HG03280 (cell line): ENCODE measurements around the gene SLC48A1.

Source experiments
- ATAC-seq: cut with Tn5 transposase; IDR thresholded peaks from one replicate; pipeline ENCODE4 v1.9.1; 2021; ENCODE audit warnings: mild to moderate bottlenecking, moderate library complexity; ENCODE audit not compliant: unreplicated experiment

The SLC48A1 gene

DNA sequence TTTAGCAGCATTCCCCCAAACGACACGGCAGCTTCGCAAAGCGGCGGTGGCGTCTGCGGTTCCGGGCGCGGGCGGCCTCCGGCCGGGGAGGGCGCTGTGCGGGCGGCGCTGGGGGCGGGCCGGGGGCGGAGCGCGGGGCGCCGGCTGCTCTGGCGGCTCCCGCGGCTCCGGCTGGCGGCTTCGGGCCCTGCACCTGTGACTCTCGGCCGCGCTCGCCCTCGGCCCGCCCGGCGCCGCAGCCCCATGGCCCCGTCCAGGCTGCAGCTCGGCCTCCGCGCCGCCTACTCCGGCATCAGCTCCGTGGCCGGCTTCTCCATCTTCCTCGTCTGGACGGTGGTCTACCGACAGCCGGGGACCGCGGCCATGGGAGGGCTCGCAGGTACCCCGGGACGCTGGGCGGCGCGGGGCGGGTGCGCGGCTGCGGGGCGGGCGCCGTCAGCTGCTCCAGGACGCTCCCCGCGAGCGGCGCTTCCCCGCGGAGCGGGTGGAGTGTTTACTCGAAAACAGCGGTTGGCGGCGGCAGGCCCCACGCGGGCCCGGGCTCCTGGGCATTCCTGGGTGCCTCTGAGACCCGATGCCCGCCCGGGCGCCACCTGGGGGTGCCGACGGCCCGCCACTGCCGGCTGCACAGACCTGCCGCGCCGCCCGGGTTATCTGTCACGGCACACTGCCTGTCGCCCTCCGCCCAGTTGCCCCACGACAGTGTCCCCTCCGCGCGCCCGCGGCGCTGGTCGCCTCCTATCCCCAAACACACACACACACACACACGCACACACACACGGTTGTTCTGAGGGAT lies at the start of gene SLC48A1:
SLC48A1 (plus strand) TSS at position 177 of the 796 bp plus-strand sequence; CDS start at position 244, 67 bp downstream.
- peak; percentile 85 for ATAC-seq

- no peak for ATAC-seq
Observed at GRCh38 chr12:47725091-47725772, 47.8 kb upstream of the SLC48A1 start, which contains the start of gene ENDOU. Gene ENDOU, minus strand, starts transcription at chr12:47725490. Its CDS starts 77 bp downstream, at chr12:47725413.

GRCh38 chr12:47725893-47726292 lies 47.1 kb upstream of the SLC48A1 start:
- ATAC-seq: no peak

DNA sequence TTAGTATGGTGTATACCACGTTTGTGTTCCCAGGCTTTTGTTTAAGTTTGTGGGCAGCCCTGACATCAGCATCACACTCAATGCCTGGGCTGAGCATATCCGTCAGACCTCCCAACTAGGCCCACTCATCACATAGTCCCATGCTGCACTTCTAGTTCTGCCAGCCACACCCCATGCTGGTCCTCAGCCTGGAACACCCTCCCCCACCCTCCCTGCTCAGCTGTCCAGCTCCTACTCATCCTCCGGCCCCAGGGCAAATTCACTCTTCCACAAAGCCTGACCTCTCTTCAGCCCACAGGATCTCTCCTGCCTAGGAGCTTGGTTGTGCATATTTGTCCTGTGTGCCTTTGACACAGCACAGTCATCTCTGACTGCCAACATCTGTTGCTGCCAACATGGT lies 43.8 kb upstream of the SLC48A1 start:
- ATAC-seq: no peak

- no peak for ATAC-seq
Observed at GRCh38 chr12:47730341-47730744, 42.7 kb upstream of the SLC48A1 start.

DNA sequence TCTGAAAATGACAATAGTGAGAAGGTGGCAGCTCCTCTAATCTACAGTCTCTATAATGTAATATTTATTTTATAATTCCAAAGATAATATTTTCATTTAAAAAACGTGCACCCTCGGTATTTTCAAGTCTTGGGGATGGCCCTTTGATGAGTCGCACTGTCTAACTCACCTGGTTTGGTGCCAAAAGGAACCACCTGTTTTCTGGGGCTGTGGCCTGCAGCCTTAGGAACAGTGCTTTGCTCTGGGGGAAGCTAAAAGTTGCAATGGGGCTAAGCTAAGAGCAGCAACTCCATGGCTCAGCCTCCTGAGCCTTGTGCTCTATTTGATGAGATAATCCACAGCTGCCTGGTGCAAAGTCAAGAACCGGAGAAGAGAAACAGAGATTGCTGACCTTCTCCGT lies 41.3 kb upstream of the SLC48A1 start:
- ATAC-seq: no peak

- no peak for ATAC-seq
Observed at GRCh38 chr12:47732504-47732903, 40.5 kb upstream of the SLC48A1 start.

DNA sequence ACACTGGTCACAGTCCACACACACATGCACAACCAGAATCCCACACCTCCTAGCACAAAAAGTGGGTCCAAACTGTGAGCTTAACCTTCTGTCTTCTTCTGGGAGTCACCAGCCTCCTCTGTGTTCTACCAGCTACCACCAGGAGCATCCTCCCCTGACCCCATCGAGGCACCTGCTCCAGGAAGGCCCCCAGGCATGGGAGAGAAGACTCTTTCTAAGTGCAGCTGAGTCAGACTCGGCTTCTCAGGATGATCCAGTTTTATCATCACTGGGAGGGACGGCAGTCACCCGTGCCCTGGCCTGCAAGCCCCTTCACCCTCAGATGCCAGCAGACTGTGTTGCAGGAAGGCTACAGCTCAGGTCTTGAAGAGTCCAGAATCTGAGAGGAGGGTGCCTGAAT lies 39.9 kb upstream of the SLC48A1 start:
- ATAC-seq: no peak

DNA sequence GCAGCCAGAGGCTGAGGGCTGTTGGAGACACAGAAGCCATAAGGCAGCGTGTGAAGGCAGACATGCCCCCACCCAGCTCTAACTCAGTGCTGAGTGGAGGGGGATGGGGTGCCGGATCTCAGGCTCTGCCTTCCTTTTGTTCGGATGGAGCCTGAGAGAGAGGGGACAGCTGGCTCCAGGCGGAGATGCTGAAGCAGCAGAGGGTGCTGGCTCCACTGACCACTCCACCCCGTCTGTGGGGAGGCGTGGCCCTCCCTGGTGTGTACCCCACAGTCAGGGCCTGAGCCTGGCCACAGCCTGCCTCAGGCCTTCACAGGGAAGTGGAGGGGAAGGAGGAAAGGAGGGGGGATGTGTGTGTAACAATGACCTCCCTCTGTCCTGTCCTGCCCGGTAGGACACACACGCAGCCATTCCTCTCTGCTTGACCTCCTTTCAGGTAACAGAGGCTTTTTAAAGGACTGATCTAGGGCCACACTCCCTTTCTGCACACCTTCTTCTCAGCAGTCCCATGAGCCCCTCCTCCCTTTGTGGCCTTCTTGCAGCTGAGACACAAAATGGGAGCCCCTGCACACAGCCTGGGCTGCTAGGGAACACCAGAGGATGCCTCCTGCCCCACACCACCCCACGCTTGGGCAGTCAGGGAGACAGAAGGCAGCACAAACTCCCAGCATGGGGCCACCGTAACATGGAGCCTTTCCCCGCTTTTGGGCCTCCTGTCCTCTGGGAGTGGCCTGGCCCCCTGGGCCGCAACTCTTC lies 38.1 kb upstream of the SLC48A1 start:
- no peak for ATAC-seq

DNA sequence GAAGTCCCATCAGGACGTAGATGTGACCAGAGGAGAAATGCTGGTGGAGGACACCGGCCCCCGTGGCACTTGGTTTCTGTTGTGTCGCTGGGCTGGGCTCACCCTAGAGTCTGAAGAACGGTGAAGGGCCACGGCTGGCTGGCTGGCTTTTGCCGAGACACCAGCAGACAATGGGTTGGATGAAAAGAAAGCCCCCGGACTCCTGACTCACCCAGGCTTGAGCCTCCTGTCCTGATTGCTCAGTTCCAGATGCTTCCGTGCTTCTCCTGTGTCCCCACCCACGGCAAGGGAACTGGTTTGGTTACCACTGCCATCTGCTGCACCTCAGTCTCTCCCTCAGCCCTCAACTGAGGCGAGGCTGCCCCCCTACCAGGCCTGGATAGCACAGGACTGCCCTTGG lies 37.4 kb upstream of the SLC48A1 start:
- no peak for ATAC-seq

- ATAC-seq: no peak
Observed at GRCh38 chr12:47736216-47736615, 36.8 kb upstream of the SLC48A1 start.

GRCh38 chr12:47736877-47737676 lies 36.0 kb upstream of the SLC48A1 start:
- ATAC-seq: no peak

GRCh38 chr12:47737936-47738594 lies 35.0 kb upstream of the SLC48A1 start:
- no peak for ATAC-seq

DNA sequence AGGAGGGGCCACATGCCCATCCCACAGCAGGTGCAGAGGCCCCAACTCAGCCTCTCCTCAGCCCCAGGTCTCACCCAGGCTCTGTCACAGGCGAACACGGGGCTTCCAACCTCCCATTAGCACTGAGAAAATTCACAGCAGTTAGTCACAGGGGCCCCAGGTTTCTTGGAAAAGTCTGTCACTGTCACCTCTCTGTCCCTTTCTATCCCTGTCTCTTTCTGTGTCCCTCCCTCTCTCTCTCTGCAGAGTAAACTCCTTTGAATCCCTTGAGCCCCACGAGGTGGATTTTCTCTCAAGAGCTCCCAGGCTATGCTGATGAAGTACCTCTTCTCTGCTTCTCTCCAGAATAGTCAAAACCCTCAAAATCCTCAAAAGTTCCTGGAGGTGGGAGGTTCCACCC lies 33.7 kb upstream of the SLC48A1 start:
- ATAC-seq: no peak

- ATAC-seq: no peak
Observed at GRCh38 chr12:47739979-47740378, 33.1 kb upstream of the SLC48A1 start.

DNA sequence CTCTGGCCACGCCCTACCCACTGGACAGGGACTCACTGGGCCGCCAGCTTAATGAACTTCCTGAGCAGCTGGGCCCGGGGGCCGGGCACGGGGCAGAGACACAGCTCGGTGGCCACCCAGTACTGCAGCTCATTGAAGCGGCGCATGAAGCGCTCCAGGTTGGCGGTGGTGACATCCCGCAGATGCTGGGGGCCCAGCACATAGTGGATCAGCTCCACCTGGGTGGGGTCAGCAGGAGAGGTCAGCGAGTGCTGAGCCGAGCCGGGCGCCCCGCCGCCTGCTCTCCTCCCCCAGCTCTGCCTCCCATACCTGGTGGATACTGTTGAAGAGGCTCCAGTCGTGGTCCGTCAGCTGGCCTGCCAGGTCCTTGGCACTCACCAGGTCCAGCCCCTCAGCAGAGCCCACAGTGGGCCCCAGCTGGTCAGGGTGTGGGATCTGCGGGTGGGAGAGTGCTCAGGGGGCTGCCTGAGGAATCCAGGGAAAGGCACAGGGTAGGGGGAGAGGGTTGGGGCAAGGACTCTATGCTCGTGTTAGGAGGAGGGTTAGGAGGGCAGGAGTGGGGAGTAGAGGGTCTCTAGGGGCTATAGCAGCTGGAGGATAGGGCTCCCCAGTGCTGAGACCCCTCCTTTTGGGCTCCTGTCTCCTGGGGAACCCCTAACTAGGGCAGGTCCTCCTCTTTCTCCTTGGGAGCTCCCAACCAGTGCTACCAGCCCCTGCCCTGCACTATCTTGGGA lies 32.3 kb upstream of the SLC48A1 start:
- no peak for ATAC-seq

- ATAC-seq: no peak
Observed at GRCh38 chr12:47741340-47741703, 31.7 kb upstream of the SLC48A1 start.

GRCh38 chr12:47742253-47742825 lies 30.7 kb upstream of the SLC48A1 start:
- ATAC-seq: no peak

- no peak for ATAC-seq
Observed at GRCh38 chr12:47743311-47743860, 29.7 kb upstream of the SLC48A1 start.
